ENCODE measurements around the gene RAB3A. TPM values are rescaled to one million over a fixed set of nuclear protein-coding genes. Genes with fewer than 3 reads are reported as not detected.

The RAB3A gene
- total RNA-seq, 2 donors from 2014 or later = 0.52 to 8.2 TPM

GRCh38 chr19:18155095-18156087 lies 48.5 kb downstream of the RAB3A start:
- H3K4me3 ChIP-seq = no peak overlapping the region

GRCh38 chr19:18153556-18154134 lies 50.2 kb downstream of the RAB3A start:
- H3K9me3 ChIP-seq = no peaks in the 10 kb centered on the region
- H3K4me3 ChIP-seq = peak overlapping the region; percentile 57 to 70
- TF ChIP-seq CTCF (IDR thresholded peaks at IDR 0.05) (no peak), POLR2A (IDR thresholded peaks at IDR 0.05) (no peak)
- ATAC-seq (no peak), DNase-seq (peak in 2 of 4 donors; percentile 36 to 39)
- intact Hi-C loops (cut with DNase I) = no loop called here
- peaks cover 59% of the 10 kb centered on the region for H3K4me1 ChIP-seq
- H3K27ac ChIP-seq = peak overlapping the region; percentile 89 to 93 (median 92)
- 0 to 2% methylated on average over 5 to 35 of the region's 38 CpGs for WGBS, 2 donors
- H3K27me3 ChIP-seq = no peaks in the 10 kb centered on the region
- H3K36me3 ChIP-seq (replicated peaks in 1 of 2; ENCODE audit: insufficient read depth in 1 of 2, low read depth in 2 of 2) = no peaks in the 10 kb centered on the region

More at GRCh38 chr19:18155095-18156087, 48.5 kb downstream of the RAB3A start:
- ATAC-seq = no peak
- H3K4me1 ChIP-seq = peaks cover 62% of the 10 kb centered on the region
- H3K9me3 ChIP-seq = no peaks in the 10 kb centered on the region
- H3K36me3 ChIP-seq (replicated peaks in 1 of 2; ENCODE audit: insufficient read depth in 1 of 2, low read depth in 2 of 2) = no peaks in the 10 kb centered on the region
- TF ChIP-seq CTCF (IDR thresholded peaks at IDR 0.05) = no peak
- TF ChIP-seq POLR2A (IDR thresholded peaks at IDR 0.05) = no peak
- intact Hi-C loops (cut with DNase I) = no loop called here
- H3K27ac ChIP-seq = peak overlapping the region in 3 of 4 donors; percentile 23 to 74 (median 72)
- H3K27me3 ChIP-seq = no peaks in the 10 kb centered on the region
- WGBS, 2 donors = 85 to 91% methylated on average over 4 to 36 of the region's 43 CpGs
- peak in 1 of 4 donors; percentile 40 for DNase-seq

GRCh38 chr19:18152817-18153555 lies 50.9 kb downstream of the RAB3A start, which contains the start of gene PIK3R2:
TSS of gene PIK3R2 (plus strand) at chr19:18153163. CDS start at chr19:18155880, 2,717 bp downstream.
- 0% methylated on average over 12 to 57 of the region's 86 CpGs for WGBS, 2 donors
- Histone ChIP-seq H3K4me3 (peak within 1 kb of the TSS; percentile 57 to 70), H3K4me1 (peaks cover 59% of the 10 kb centered on the region), H3K27ac (peak within 1 kb of the TSS; percentile 89 to 93 (median 92)), H3K36me3 (replicated peaks in 1 of 2; ENCODE audit: insufficient read depth in 1 of 2, low read depth in 2 of 2) (no peaks in the 10 kb centered on the region), H3K27me3 (no peaks in the 10 kb centered on the region), H3K9me3 (no peaks in the 10 kb centered on the region)
- intact Hi-C loops (cut with DNase I) = no loop called here
- TF ChIP-seq POLR2A (IDR thresholded peaks at IDR 0.05) (peak; percentile 32 to 59 (median 52)), CTCF (IDR thresholded peaks at IDR 0.05) (no peak)
- peak; percentile 99 to 100 (median 100) for DNase-seq
- peak; percentile 88 for ATAC-seq

GRCh38 chr19:18152442-18152816 lies 51.4 kb downstream of the RAB3A start:
- 1% methylated on average over 16 to 22 of the region's 22 CpGs for WGBS, 2 donors

More at GRCh38 chr19:18152442-18152816, 51.4 kb downstream of the RAB3A start:
- H3K9me3 ChIP-seq = no peaks in the 10 kb centered on the region
- peak; percentile 94 to 98 (median 96) for DNase-seq
- peak; percentile 16 to 86 (median 62) for TF ChIP-seq CTCF (IDR thresholded peaks at IDR 0.05)
- peak in 2 of 3 donors; percentile 29 to 38 for TF ChIP-seq POLR2A (IDR thresholded peaks at IDR 0.05)
- peak overlapping the region; percentile 13 to 17 for H3K4me3 ChIP-seq
- H3K36me3 ChIP-seq (replicated peaks in 1 of 2; ENCODE audit: insufficient read depth in 1 of 2, low read depth in 2 of 2) = peaks cover 0 to 2% of the 10 kb centered on the region in 2 donors
- intact Hi-C loops (cut with DNase I) = no loop called here
- ATAC-seq = peak; percentile 68
- no peaks in the 10 kb centered on the region for H3K27me3 ChIP-seq
- peak overlapping the region; percentile 89 to 93 (median 92) for H3K27ac ChIP-seq
- H3K4me1 ChIP-seq = peaks cover 54% of the 10 kb centered on the region
